GM23338 (cell line): ENCODE data around the gene SNAPC4.

ENCODE experiments used
- CREB1 ChIP-seq: fragments of 250-450 bp; sonication (Bioruptor Pico); IDR thresholded peaks from 2 replicates; pipeline ENCODE4 v1.5.0; 2020; ENCODE audit warnings: low read depth, mild to moderate bottlenecking, moderate library complexity
- EZH2 ChIP-seq: fragments of 200-600 bp; sonication (generic); IDR thresholded peaks from one replicate; pipeline ENCODE4 v1.8.0; 2017; ENCODE audit warnings: antibody characterized with exemption, mild to moderate bottlenecking, low read depth; ENCODE audit not compliant: unreplicated experiment
- EZH2phosphoT487 ChIP-seq: fragments of 200-600 bp; sonication (generic); IDR thresholded peaks from one replicate; pipeline ENCODE4 v1.8.1; 2018; ENCODE audit warnings: antibody characterized with exemption; ENCODE audit not compliant: unreplicated experiment
- JUNB ChIP-seq: IDR thresholded peaks from one replicate; pipeline ENCODE4 v1.6.1; 2016; ENCODE audit warnings: antibody characterized with exemption; ENCODE audit not compliant: unreplicated experiment
- NANOG ChIP-seq: IDR thresholded peaks from 2 replicates; pipeline ENCODE4 v1.6.1; 2016; ENCODE audit warnings: antibody characterized with exemption, borderline replicate concordance
- POLR2AphosphoS5 ChIP-seq: IDR thresholded peaks from 2 replicates; pipeline ENCODE4 v1.6.1; 2016; ENCODE audit warnings: antibody characterized with exemption, low read depth
- ZNF331 ChIP-seq: fragments of 250-450 bp; sonication (Bioruptor Pico); IDR thresholded peaks from 2 replicates; pipeline ENCODE4 v1.5.0; 2020; ENCODE audit warnings: low read depth, mild to moderate bottlenecking, moderate library complexity
- TF ChIP-seq, protein P1 (sequence below), 2 experiments: fragments of 200-600 bp in 1 of 2; sonication (generic) in 1 of 2; conservative IDR thresholded peaks; 2 replicates each; pipeline versions ENCODE4 v1.5.1 to v1.6.1; 2016 to 2017; ENCODE audit warnings: antibody characterized with exemption in 2 of 2, low read depth in 2 of 2, mild to moderate bottlenecking in 2 of 2, moderate library complexity in 1 of 2
- TF ChIP-seq, protein P2 (sequence below): IDR thresholded peaks from one replicate; pipeline ENCODE4 v1.6.1; 2018; ENCODE audit warnings: antibody characterized with exemption; ENCODE audit not compliant: unreplicated experiment
- TF ChIP-seq, protein P3 (sequence below): IDR thresholded peaks from 2 replicates; pipeline ENCODE4 v1.6.1; 2016; ENCODE audit warnings: antibody characterized with exemption

DNA sequence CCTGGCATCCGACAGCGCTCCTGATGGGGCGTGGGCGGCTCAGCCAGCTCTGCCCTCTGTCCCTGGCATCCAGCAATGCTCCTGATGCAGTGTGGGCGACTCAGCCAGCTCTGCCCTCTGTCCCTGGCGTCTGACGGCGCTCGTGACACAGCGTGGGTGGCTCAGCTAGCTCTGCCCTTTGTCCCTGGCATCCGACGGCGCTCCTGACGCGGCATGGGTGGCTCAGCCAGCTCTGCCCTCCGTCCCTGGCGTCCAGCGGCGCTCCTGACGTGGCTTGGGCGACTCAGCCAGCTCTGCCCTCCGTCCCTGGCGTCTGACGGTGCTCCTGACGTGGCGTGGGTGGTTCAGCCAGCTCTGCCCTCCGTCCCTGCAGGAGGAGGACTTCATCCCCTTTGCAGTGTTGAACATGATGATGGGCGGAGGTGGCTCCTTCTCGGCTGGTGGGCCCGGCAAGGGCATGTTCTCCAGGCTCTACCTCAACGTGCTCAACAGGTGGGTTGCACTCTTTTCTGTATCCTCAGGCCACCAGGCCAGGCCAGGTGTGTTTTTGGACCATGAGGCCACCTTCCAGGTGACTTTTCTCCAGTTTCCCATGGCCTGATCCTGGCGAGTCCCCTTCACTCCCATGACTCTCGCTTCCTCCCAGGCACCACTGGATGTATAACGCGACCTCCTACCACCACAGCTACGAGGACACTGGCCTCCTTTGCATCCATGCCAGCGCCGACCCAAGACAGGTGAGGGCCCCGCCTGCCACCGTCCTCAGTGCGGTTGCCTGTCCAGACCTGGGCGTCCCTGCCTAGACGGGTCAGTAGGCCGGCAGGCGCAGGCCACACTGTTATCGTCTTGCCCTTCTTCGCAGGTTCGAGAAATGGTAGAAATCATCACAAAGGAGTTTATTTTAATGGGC is 18.5 kb upstream of the SNAPC4 start:
- no peak for TF ChIP-seq POLR2AphosphoS5
- TF ChIP-seq, protein P1, sequence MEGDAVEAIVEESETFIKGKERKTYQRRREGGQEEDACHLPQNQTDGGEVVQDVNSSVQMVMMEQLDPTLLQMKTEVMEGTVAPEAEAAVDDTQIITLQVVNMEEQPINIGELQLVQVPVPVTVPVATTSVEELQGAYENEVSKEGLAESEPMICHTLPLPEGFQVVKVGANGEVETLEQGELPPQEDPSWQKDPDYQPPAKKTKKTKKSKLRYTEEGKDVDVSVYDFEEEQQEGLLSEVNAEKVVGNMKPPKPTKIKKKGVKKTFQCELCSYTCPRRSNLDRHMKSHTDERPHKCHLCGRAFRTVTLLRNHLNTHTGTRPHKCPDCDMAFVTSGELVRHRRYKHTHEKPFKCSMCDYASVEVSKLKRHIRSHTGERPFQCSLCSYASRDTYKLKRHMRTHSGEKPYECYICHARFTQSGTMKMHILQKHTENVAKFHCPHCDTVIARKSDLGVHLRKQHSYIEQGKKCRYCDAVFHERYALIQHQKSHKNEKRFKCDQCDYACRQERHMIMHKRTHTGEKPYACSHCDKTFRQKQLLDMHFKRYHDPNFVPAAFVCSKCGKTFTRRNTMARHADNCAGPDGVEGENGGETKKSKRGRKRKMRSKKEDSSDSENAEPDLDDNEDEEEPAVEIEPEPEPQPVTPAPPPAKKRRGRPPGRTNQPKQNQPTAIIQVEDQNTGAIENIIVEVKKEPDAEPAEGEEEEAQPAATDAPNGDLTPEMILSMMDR (conservative IDR thresholded peaks at IDR 0.05; ENCODE audit: low read depth in 2 of 2): no peak
- TF ChIP-seq EZH2: no peak
- TF ChIP-seq, protein P2, sequence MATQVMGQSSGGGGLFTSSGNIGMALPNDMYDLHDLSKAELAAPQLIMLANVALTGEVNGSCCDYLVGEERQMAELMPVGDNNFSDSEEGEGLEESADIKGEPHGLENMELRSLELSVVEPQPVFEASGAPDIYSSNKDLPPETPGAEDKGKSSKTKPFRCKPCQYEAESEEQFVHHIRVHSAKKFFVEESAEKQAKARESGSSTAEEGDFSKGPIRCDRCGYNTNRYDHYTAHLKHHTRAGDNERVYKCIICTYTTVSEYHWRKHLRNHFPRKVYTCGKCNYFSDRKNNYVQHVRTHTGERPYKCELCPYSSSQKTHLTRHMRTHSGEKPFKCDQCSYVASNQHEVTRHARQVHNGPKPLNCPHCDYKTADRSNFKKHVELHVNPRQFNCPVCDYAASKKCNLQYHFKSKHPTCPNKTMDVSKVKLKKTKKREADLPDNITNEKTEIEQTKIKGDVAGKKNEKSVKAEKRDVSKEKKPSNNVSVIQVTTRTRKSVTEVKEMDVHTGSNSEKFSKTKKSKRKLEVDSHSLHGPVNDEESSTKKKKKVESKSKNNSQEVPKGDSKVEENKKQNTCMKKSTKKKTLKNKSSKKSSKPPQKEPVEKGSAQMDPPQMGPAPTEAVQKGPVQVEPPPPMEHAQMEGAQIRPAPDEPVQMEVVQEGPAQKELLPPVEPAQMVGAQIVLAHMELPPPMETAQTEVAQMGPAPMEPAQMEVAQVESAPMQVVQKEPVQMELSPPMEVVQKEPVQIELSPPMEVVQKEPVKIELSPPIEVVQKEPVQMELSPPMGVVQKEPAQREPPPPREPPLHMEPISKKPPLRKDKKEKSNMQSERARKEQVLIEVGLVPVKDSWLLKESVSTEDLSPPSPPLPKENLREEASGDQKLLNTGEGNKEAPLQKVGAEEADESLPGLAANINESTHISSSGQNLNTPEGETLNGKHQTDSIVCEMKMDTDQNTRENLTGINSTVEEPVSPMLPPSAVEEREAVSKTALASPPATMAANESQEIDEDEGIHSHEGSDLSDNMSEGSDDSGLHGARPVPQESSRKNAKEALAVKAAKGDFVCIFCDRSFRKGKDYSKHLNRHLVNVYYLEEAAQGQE: no peak
- no peak for TF ChIP-seq CREB1 (CRISPR knock-in tag)
- TF ChIP-seq, protein P3, sequence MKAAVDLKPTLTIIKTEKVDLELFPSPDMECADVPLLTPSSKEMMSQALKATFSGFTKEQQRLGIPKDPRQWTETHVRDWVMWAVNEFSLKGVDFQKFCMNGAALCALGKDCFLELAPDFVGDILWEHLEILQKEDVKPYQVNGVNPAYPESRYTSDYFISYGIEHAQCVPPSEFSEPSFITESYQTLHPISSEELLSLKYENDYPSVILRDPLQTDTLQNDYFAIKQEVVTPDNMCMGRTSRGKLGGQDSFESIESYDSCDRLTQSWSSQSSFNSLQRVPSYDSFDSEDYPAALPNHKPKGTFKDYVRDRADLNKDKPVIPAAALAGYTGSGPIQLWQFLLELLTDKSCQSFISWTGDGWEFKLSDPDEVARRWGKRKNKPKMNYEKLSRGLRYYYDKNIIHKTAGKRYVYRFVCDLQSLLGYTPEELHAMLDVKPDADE: no peak
- TF ChIP-seq NANOG: no peak
- TF ChIP-seq EZH2phosphoT487: no peak
- TF ChIP-seq JUNB: no peak
- TF ChIP-seq ZNF331 (CRISPR knock-in tag): no peak
